HepG2 (cell line): Measurements from ENCODE around the gene ADARB2. TPM values are rescaled to one million over a fixed set of nuclear protein-coding genes. Genes with fewer than 3 reads are reported as not detected.

Experiments used
- EP300 ChIP-seq, 3 experiments: sonication (generic) in 1 of 3; formaldehyde crosslinking in 1 of 3; IDR thresholded peaks; 2 replicates each; pipeline versions ENCODE4 v1.5.1 to v1.6.1; 2011 to 2020; ENCODE audit warnings: low read depth in 2 of 3, low read length in 2 of 3, borderline replicate concordance in 1 of 3, improper control_type of control experiment in 1 of 3, mild to moderate bottlenecking in 1 of 3, missing genetic modification reagents in 1 of 3, moderate library complexity in 1 of 3
- FOXA1 ChIP-seq, 2 experiments: fragments of 450-650 bp in 1 of 2; sonication (generic) in 1 of 2; formaldehyde crosslinking in 1 of 2; IDR thresholded peaks; 2 replicates each; pipeline versions ENCODE4 v1.4.0 to v1.6.1; 2016 to 2020; ENCODE audit warnings: missing genetic modification reagents in 1 of 2
- GATAD1 ChIP-seq: IDR thresholded peaks from 2 replicates; pipeline ENCODE4 v1.6.1; 2016; ENCODE audit warnings: missing genetic modification reagents, missing compliant biosample characterization
- HMGA1 ChIP-seq: sonication (generic); formaldehyde crosslinking; conservative IDR thresholded peaks from 2 replicates; pipeline ENCODE4 v1.4.0; 2020; ENCODE audit warnings: missing genetic modification reagents
- MED8 ChIP-seq: sonication (generic); formaldehyde crosslinking; IDR thresholded peaks from 2 replicates; pipeline ENCODE4 v1.8.1; 2023; ENCODE audit warnings: mild to moderate bottlenecking, missing genetic modification reagents; ENCODE audit not compliant: insufficient replicate concordance
- NCOA2 ChIP-seq: sonication (generic); formaldehyde crosslinking; IDR thresholded peaks from 2 replicates; pipeline ENCODE4 v1.8.0; 2022; ENCODE audit warnings: inconsistent platforms
- RARA ChIP-seq: IDR thresholded peaks from 2 replicates; pipeline ENCODE4 v1.6.1; 2016; ENCODE audit warnings: missing genetic modification reagents, missing compliant biosample characterization
- SAP130 ChIP-seq: IDR thresholded peaks from 2 replicates; pipeline ENCODE4 v1.6.1; 2016; ENCODE audit warnings: low read depth
- SIX1 ChIP-seq: sonication (generic); formaldehyde crosslinking; IDR thresholded peaks from 2 replicates; pipeline ENCODE4 v1.4.0; 2020; ENCODE audit warnings: missing genetic modification reagents, borderline replicate concordance
- SYNCRIP ChIP-seq: fragments of 200-400 bp; formaldehyde crosslinking; IDR thresholded peaks from 2 replicates; pipeline ENCODE4 v1.6.1; 2018; ENCODE audit warnings: mild to moderate bottlenecking, low read depth, low read length; ENCODE audit not compliant: insufficient read depth
- TBL1XR1 ChIP-seq: fragments of 150-350 bp; IDR thresholded peaks from 2 replicates; pipeline ENCODE4 v1.6.1; 2014; ENCODE audit warnings: borderline replicate concordance, low read length; ENCODE audit not compliant: partially characterized antibody
- ZBTB8A ChIP-seq: sonication (generic); formaldehyde crosslinking; IDR thresholded peaks from 2 replicates; pipeline ENCODE4 v1.4.0; 2020; ENCODE audit warnings: mild to moderate bottlenecking, low read depth, missing genetic modification reagents, borderline replicate concordance
- ZC3H4 ChIP-seq: sonication (generic); formaldehyde crosslinking; IDR thresholded peaks from 2 replicates; pipeline ENCODE4 v1.4.0; 2020; ENCODE audit warnings: missing genetic modification reagents, borderline replicate concordance
- ZFP36 ChIP-seq: fragments of 150-350 bp; IDR thresholded peaks from 2 replicates; pipeline ENCODE4 v1.6.1; 2018; ENCODE audit warnings: borderline replicate concordance, low read length, low read depth; ENCODE audit not compliant: partially characterized antibody
- ZNF326 ChIP-seq: sonication (generic); formaldehyde crosslinking; IDR thresholded peaks from 2 replicates; pipeline ENCODE4 v1.4.0; 2020; ENCODE audit warnings: missing genetic modification reagents, borderline replicate concordance
- ZNF546 ChIP-seq: sonication (generic); formaldehyde crosslinking; conservative IDR thresholded peaks from 2 replicates; pipeline ENCODE4 v1.8.1; 2023; ENCODE audit warnings: mild to moderate bottlenecking, missing genetic modification reagents
- ZNF775 ChIP-seq: sonication (generic); formaldehyde crosslinking; IDR thresholded peaks from 2 replicates; pipeline ENCODE4 v1.4.0; 2020; ENCODE audit warnings: missing genetic modification reagents, mild to moderate bottlenecking, moderate library complexity, borderline replicate concordance
- polyA plus RNA-seq, 8 experiments: library from polyadenylated mRNA; depleted of rRNA in 3 of 8; stranded (reverse) in 7 of 8; unstranded in 1 of 8; fragments of >200 nt; fragmentation: Illumina TruSeq in 4 of 8; extraction: Trizol in 4 of 8; gene quantifications; 2 replicates each; pipeline versions ENCODE4 v1.2.1 to v1.2.3, GENCODE V29; 2011 to 2016; ENCODE audit warnings: low read depth in 4 of 8, missing spikeins in 1 of 8, mixed read lengths in 1 of 8; ENCODE audit not compliant: insufficient read depth in 1 of 8
- total RNA-seq, 5 experiments: library from RNA; depleted of rRNA; stranded (reverse); fragments of >200 nt; fragmentation: Illumina TruSeq; extraction: Trizol; gene quantifications; 2 replicates each; pipeline ENCODE4 v1.2.3, GENCODE V29; 2016; ENCODE audit warnings: low read depth in 1 of 5
- TF ChIP-seq, protein P1 (sequence below): sonication (generic); formaldehyde crosslinking; IDR thresholded peaks from 2 replicates; pipeline ENCODE4 v1.5.1; 2020; ENCODE audit warnings: mild to moderate bottlenecking, missing genetic modification reagents, borderline replicate concordance
- TF ChIP-seq, protein P2 (sequence below): sonication (generic); formaldehyde crosslinking; IDR thresholded peaks from 2 replicates; pipeline ENCODE4 v1.8.0; 2022; ENCODE audit warnings: low read depth, missing genetic modification reagents
- TF ChIP-seq, protein P3 (sequence below): sonication (generic); formaldehyde crosslinking; conservative IDR thresholded peaks from 2 replicates; pipeline ENCODE4 v1.4.0; 2020; ENCODE audit warnings: missing genetic modification reagents

ADARB2 gene
- total and polyA plus RNA-seq, 2 of the 13 experiments (the other 11 are each of a cell fraction or from before 2014, with no cell fraction given) = not detected

- TF ChIP-seq SYNCRIP = no peak
- TF ChIP-seq, protein P1, sequence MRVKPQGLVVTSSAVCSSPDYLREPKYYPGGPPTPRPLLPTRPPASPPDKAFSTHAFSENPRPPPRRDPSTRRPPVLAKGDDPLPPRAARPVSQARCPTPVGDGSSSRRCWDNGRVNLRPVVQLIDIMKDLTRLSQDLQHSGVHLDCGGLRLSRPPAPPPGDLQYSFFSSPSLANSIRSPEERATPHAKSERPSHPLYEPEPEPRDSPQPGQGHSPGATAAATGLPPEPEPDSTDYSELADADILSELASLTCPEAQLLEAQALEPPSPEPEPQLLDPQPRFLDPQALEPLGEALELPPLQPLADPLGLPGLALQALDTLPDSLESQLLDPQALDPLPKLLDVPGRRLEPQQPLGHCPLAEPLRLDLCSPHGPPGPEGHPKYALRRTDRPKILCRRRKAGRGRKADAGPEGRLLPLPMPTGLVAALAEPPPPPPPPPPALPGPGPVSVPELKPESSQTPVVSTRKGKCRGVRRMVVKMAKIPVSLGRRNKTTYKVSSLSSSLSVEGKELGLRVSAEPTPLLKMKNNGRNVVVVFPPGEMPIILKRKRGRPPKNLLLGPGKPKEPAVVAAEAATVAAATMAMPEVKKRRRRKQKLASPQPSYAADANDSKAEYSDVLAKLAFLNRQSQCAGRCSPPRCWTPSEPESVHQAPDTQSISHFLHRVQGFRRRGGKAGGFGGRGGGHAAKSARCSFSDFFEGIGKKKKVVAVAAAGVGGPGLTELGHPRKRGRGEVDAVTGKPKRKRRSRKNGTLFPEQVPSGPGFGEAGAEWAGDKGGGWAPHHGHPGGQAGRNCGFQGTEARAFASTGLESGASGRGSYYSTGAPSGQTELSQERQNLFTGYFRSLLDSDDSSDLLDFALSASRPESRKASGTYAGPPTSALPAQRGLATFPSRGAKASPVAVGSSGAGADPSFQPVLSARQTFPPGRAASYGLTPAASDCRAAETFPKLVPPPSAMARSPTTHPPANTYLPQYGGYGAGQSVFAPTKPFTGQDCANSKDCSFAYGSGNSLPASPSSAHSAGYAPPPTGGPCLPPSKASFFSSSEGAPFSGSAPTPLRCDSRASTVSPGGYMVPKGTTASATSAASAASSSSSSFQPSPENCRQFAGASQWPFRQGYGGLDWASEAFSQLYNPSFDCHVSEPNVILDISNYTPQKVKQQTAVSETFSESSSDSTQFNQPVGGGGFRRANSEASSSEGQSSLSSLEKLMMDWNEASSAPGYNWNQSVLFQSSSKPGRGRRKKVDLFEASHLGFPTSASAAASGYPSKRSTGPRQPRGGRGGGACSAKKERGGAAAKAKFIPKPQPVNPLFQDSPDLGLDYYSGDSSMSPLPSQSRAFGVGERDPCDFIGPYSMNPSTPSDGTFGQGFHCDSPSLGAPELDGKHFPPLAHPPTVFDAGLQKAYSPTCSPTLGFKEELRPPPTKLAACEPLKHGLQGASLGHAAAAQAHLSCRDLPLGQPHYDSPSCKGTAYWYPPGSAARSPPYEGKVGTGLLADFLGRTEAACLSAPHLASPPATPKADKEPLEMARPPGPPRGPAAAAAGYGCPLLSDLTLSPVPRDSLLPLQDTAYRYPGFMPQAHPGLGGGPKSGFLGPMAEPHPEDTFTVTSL (CRISPR knock-in tag) = no peak
- no peak for TF ChIP-seq ZNF326 (CRISPR knock-in tag)
- TF ChIP-seq FOXA1 (IDR thresholded peaks at IDR 0.05) = no peak
- peak; percentile 63 for TF ChIP-seq FOXA1 (CRISPR knock-in tag; IDR thresholded peaks at IDR 0.05)
- TF ChIP-seq ZNF546 (CRISPR knock-in tag) = no peak
- 0 out of 2 replicates have a peak, but pooled peaks have one; percentile 20 for TF ChIP-seq NCOA2 (CRISPR knock-in tag)
- no peak for TF ChIP-seq ZFP36
- TF ChIP-seq, protein P2, sequence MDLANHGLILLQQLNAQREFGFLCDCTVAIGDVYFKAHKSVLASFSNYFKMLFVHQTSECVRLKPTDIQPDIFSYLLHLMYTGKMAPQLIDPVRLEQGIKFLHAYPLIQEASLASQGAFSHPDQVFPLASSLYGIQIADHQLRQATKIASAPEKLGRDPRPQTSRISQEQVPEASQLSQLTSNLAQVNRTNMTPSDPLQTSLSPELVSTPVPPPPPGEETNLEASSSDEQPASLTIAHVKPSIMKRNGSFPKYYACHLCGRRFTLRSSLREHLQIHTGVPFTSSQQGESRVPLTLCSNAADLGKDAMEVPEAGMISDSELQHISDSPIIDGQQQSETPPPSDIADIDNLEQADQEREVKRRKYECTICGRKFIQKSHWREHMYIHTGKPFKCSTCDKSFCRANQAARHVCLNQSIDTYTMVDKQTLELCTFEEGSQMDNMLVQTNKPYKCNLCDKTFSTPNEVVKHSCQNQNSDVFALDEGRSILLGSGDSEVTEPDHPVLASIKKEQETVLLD (CRISPR knock-in tag) = no peak
- TF ChIP-seq EP300 (IDR thresholded peaks at IDR 0.05; ENCODE audit: low read depth in 2 of 2, low read length in 2 of 2) = peak in 1 of 2 experiments; percentile 13; a peak in 1 of 4 replicates
- no peak for TF ChIP-seq EP300 (CRISPR knock-in tag; IDR thresholded peaks at IDR 0.05; ENCODE audit: borderline replicate concordance)
- TF ChIP-seq RARA = peak; percentile 61
- TF ChIP-seq HMGA1 (CRISPR knock-in tag) = no peak
- TF ChIP-seq ZC3H4 (CRISPR knock-in tag) = no peak
- TF ChIP-seq, protein P3, sequence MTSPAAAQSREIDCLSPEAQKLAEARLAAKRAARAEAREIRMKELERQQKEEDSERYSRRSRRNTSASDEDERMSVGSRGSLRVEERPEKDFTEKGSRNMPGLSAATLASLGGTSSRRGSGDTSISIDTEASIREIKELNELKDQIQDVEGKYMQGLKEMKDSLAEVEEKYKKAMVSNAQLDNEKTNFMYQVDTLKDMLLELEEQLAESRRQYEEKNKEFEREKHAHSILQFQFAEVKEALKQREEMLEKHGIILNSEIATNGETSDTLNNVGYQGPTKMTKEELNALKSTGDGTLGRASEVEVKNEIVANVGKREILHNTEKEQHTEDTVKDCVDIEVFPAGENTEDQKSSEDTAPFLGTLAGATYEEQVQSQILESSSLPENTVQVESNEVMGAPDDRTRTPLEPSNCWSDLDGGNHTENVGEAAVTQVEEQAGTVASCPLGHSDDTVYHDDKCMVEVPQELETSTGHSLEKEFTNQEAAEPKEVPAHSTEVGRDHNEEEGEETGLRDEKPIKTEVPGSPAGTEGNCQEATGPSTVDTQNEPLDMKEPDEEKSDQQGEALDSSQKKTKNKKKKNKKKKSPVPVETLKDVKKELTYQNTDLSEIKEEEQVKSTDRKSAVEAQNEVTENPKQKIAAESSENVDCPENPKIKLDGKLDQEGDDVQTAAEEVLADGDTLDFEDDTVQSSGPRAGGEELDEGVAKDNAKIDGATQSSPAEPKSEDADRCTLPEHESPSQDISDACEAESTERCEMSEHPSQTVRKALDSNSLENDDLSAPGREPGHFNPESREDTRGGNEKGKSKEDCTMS (CRISPR knock-in tag) = no peak
- TF ChIP-seq TBL1XR1 = no peak
- no peak for TF ChIP-seq ZBTB8A (CRISPR knock-in tag)
- TF ChIP-seq GATAD1 = no peak
- no peak for TF ChIP-seq MED8 (CRISPR knock-in tag)
- no peak for TF ChIP-seq SIX1 (CRISPR knock-in tag)
- no peak for TF ChIP-seq SAP130 (CRISPR knock-in tag)
- no peak for TF ChIP-seq ZNF775
Observed at GRCh38 chr10:1432161-1432560, 305.2 kb downstream of the ADARB2 start (continued).
